ENCODE measurements around the gene LEF1.

The LEF1 gene

DNA sequence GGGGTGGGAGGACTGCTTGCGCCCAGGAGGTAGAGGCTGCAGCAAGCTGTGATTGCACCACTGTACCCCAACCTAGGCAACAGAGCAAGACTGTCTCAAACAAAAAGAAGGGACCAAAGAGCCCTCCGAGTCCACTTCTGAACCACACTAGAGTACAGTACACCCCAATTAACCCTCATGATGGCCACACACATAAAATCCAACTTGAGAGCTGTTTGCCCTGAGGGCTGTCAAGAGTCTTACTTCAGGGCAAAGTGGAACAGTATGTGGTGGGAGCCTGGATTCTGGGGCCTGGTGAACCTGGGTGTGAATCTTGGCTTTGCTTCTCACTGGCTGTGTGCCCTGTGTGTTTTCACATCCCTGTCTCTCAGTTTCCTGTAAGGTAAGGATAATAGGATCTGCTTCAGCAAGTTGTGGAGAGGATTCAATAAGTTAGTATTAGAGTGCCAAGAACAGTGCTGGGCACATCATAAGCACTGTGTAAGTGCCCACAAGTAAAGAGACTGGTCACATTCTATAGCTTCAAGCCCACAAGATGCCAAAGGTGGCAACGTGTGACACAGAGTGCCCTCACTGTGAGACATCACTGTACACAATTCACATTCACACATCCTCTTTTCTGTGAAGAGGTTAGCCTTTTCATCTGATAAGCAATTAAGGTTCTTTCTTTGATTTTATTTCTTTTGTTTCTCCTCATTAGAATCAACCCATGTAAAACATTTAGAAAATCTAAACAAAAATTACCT lies 52.1 kb downstream of the LEF1 start:
- FAIRE-seq (no peak), DNase-seq (ENCODE audit: insufficient read length, low spot score) (no peak)
- TF ChIP-seq, protein P1, sequence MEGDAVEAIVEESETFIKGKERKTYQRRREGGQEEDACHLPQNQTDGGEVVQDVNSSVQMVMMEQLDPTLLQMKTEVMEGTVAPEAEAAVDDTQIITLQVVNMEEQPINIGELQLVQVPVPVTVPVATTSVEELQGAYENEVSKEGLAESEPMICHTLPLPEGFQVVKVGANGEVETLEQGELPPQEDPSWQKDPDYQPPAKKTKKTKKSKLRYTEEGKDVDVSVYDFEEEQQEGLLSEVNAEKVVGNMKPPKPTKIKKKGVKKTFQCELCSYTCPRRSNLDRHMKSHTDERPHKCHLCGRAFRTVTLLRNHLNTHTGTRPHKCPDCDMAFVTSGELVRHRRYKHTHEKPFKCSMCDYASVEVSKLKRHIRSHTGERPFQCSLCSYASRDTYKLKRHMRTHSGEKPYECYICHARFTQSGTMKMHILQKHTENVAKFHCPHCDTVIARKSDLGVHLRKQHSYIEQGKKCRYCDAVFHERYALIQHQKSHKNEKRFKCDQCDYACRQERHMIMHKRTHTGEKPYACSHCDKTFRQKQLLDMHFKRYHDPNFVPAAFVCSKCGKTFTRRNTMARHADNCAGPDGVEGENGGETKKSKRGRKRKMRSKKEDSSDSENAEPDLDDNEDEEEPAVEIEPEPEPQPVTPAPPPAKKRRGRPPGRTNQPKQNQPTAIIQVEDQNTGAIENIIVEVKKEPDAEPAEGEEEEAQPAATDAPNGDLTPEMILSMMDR (IDR thresholded peaks at IDR 0.05; ENCODE audit: insufficient read depth, missing control alignments), result no peak

DNA sequence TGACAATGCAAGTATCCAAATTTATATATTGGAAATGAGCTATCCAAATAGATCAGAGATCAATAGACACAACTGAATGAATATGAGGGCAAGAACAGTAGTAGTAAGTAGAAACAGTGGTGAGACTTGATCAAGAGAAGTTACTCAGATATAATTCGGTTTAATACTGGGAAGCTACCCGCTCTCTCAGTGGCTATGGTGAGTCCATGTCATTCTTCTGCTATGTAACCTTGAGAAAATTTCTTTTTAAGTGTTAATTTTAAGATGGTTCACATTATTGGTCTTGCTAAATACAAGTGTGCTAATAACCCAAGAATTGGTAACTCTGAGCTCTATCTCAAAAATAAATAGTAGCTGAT lies 53.6 kb downstream of the LEF1 start:
- no peak for FAIRE-seq

GRCh38 chr4:108114503-108114902 lies 54.2 kb downstream of the LEF1 start:
- DNase-seq (ENCODE audit: insufficient read length, low spot score) (no peak), FAIRE-seq (no peak)
- TF ChIP-seq, protein P1 (IDR thresholded peaks at IDR 0.05; ENCODE audit: insufficient read depth, missing control alignments), result no peak

More for the DNA sequence above, 53.6 kb downstream of the LEF1 start:
- DNase-seq (ENCODE audit: insufficient read length, low spot score), result no peak
- TF ChIP-seq, protein P1 (IDR thresholded peaks at IDR 0.05; ENCODE audit: insufficient read depth, missing control alignments), result no peak

DNA sequence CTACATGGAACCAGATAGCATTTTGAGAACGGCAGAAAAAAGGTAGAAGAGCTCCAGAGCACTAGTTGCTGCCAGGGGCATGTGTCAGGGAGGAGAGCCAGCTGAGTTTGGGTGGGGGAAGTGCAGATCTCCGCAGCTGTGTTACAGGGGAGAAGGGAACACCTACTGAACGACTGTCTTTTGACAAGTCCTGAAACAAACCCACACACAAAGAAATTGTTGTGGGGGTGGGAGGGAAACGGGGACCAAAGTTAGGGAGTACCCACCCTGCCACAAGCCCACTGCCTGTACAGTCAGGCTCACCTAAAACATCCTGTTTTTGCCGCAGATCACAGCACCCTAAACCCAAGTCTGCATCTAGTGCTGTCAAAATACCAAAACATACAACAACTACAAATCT lies 55.5 kb downstream of the LEF1 start:
- FAIRE-seq (no peak), DNase-seq (ENCODE audit: insufficient read length, low spot score) (no peak)
- TF ChIP-seq, protein P1 (IDR thresholded peaks at IDR 0.05; ENCODE audit: insufficient read depth, missing control alignments), result no peak

DNA sequence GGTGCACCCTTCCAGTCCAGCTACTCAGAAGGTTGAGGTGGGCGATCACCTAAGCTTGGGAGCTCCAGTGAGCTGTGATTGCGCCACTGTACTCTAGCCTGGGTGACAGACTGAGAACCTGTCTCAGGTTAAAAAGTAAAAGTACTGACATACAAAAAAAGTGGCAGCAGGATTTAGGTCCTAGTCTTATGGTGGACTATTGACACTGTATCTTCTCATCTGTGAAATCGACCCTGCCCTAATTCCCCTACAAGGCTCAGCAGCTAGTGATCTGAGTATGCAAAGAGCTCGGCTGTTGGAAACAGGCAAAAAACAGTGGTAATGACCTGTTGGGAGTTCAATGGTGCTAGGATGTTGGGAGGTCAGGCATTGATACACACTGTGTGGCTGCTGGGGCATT lies 57.0 kb downstream of the LEF1 start:
- DNase-seq (ENCODE audit: insufficient read length, low spot score) (no peak), FAIRE-seq (no peak)
- TF ChIP-seq, protein P1 (IDR thresholded peaks at IDR 0.05; ENCODE audit: insufficient read depth, missing control alignments), result no peak

- TF ChIP-seq, protein P1 (IDR thresholded peaks at IDR 0.05; ENCODE audit: insufficient read depth, missing control alignments), result no peak
- FAIRE-seq (no peak), DNase-seq (ENCODE audit: insufficient read length, low spot score) (no peak)
Measured at GRCh38 chr4:108110450-108110849, 58.3 kb downstream of the LEF1 start.

- TF ChIP-seq, protein P1 (IDR thresholded peaks at IDR 0.05; ENCODE audit: insufficient read depth, missing control alignments), result no peak
- FAIRE-seq, result no peak
- no peak for DNase-seq (ENCODE audit: insufficient read length, low spot score)
Measured at GRCh38 chr4:108109997-108110416, 58.7 kb downstream of the LEF1 start.
